AG09309 (cell line): Measurements from ENCODE around the gene GPR180.

ENCODE experiments used
- DNase-seq: peaks from one replicate; pipeline ENCODE4 v3.0.0-alpha.2; 2010; ENCODE audit warnings: low read depth
- H3K4me3 ChIP-seq: 2 replicates; pipeline ENCODE4 v1.5.1; 2011; ENCODE audit warnings: mild to moderate bottlenecking, low read depth, low read length, moderate library complexity; ENCODE audit not compliant: control insufficient read depth
- TF ChIP-seq, protein P1 (sequence below): IDR thresholded peaks from 2 replicates; pipeline ENCODE4 v1.5.1; 2011; ENCODE audit warnings: mild to moderate bottlenecking, low read depth, low read length, inconsistent platforms; ENCODE audit not compliant: insufficient read depth, control insufficient read depth; ENCODE audit errors: missing control alignments

GPR180 gene

DNA sequence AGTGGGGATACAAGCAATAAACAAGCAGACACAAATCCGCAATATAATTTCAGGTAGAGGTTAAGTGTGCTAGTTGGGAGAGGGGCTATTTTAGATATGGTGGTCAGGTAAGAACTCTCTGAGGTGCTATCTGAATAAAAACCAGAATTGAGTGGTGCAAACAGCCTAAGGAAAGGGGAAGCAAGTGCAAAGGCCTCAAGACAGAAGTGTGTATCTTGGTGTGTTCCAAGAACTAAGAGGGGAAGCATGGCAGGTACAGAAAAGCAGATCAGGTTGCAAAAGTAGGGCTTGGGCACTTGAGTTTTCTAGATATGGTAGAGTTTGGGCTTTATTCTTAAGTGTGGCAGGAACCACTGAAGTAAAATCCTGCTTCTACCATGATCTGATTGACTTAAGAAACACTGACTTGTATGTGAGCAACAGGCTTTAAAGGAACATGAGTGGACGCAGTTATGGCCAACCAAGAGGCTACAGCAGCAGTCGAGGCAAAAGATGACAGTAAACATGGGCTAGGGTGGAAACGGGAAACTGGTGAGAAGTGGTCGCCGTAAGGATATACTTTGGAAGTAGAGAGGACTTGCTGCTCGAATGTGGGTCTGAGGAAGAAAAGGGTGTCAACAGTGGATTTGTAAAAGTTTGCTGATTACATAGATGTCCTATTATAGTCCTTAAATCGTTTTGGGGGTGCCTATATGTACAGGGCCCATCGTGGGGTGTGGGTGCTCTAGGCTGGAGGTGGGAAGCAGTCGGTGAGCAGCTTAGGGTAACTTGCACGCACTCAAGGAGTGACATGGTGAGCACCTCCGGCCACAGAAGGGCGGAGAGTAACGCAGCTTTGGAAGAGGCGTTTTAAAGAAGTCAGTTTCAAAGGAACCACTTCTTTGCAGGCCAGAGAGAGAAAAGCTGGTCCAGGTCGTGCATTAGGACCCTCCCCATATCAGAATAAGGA, 6.4 kb upstream of the GPR180 start:
- no peak for DNase-seq
- TF ChIP-seq, protein P1, sequence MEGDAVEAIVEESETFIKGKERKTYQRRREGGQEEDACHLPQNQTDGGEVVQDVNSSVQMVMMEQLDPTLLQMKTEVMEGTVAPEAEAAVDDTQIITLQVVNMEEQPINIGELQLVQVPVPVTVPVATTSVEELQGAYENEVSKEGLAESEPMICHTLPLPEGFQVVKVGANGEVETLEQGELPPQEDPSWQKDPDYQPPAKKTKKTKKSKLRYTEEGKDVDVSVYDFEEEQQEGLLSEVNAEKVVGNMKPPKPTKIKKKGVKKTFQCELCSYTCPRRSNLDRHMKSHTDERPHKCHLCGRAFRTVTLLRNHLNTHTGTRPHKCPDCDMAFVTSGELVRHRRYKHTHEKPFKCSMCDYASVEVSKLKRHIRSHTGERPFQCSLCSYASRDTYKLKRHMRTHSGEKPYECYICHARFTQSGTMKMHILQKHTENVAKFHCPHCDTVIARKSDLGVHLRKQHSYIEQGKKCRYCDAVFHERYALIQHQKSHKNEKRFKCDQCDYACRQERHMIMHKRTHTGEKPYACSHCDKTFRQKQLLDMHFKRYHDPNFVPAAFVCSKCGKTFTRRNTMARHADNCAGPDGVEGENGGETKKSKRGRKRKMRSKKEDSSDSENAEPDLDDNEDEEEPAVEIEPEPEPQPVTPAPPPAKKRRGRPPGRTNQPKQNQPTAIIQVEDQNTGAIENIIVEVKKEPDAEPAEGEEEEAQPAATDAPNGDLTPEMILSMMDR: no peak
- peak overlapping the region; percentile 93 for H3K4me3 ChIP-seq

DNA sequence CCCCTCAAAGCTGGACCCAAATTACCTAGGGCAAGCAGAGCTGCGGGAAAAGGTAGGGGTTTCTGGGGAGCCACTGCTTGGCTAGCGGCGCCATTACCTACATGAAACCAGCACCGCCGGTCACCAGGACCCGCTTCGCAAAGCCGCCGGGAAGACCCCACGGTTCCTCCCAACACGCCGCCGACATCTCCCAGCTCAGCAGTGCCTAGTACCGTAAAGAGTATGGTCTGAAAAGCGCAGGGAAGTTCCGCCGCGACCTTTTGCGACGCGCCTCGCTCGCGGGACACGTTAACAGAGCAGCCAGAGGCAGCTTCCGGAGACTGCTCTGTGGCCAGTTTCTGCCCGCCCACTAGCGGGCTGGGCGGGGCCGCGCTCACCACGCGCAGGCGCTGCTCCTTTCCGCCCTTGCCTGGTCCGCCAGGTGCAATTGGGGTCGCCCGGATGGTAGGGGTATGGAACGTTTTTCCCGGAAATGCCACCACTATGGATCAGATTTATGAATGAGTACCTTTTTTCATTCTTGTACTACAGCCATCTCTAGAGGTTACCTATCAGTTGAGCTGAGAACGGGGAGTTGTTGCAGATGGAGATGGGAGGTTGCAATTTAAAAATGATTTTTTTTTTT, 5.6 kb upstream of the GPR180 start, which contains the start of gene TGDS:
Gene TGDS (minus strand): TSS at position 203 of the 625 bp plus-strand sequence. CDS start 16 bp downstream, at position 187.
- TF ChIP-seq, protein P1: no peak
- DNase-seq: peak; percentile 67
- H3K4me3 ChIP-seq: peak within 1 kb of the TSS; percentile 93

DNA sequence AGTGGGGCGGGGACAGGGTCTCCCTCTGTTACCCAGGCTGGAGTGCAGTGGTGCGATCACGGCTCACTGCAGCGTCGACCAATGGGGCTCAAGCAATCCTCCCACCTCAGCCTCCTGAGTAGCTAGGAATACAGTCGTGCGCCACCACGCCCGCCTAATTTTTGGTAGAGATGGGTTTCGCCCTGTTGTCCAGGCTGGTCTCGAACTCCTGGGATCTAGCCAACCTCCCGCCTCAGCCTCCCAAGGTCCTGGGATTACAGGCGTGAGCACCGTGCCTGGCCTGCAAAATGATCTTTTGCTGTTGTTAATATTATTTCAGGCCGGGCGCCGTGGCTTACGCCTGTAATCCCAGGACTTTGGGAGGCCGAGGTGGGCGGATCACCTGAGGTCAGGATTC, 5.1 kb upstream of the GPR180 start:
- H3K4me3 ChIP-seq: peak overlapping the region; percentile 93
- DNase-seq: no peak
- TF ChIP-seq, protein P1: no peak

DNA sequence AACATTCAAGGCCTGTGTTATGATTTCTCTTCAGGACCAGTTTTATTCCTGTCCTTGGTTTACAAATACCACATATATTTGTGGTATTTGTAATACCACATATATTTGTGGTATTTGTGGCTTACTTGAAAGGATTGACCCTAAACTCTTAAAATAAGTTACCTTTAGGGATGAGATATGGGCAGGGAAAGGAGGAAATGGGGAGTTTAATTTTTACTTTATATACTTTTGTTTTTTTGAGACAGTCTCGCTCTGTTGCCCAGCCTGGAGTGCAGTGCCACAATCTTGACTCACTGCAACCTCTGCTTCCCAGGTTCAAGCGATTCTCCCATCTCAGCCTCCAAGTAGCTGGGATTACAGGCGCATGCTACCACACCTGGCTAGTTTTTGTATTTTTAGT, 3.4 kb upstream of the GPR180 start:
- no peak for DNase-seq
- TF ChIP-seq, protein P1: no peak
- H3K4me3 ChIP-seq: no peak overlapping the region

DNA sequence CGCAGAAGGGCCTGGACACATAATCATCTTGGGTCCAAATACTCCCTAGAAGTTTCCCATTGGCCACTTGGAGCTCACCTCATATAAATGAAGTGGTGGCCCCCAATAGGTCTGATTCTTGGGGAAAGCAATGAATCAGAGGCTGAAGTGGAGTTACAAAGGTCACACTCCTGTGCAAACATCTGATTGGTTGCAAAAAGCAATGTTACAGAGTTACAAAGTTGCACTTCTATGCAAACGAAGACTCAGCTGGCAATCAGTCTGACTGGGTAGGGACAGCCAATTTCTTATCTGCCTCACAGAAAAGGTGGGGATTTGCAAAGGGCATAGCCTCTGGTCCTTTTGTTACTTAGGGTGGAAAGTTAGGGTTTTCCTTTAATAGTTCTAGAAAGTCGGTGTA, 1.8 kb upstream of the GPR180 start:
- DNase-seq: no peak
- H3K4me3 ChIP-seq: no peak overlapping the region
- TF ChIP-seq, protein P1: no peak

DNA sequence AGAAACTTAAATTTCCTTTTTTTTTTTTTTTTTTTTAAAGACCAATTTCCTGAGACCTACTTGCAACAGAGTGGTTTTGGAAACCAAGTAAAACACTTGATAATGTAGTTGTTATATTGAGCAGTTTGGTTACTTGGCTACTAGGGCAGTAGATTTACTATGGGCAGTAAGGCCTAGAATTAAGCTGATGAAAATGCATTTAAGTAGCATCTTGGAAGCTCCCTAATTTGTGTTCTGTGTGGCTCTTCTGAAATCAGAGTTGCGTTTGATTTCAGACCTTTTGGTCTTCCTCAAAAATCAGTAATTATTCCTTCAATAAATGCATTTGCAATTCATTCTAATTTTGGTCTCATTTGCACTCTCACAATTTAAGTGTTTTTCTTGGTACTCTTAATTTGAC, 810 bp downstream of the GPR180 start:
- H3K4me3 ChIP-seq: peak overlapping the region; percentile 84
- TF ChIP-seq, protein P1: no peak
- no peak for DNase-seq
